Sigmoid colon (tissue), 4 donors: ENCODE measurements around the gene TARBP2.

ENCODE experiments used
- EP300 ChIP-seq, 4 donors: sonication (generic); formaldehyde crosslinking; IDR thresholded peaks; one replicate each; pipeline ENCODE4 v1.6.1; 2017; ENCODE audit warnings: antibody characterized with exemption in 4 of 4
- TF ChIP-seq, protein P1 (sequence below), 4 experiments: fragments of 450-650 bp in 3 of 4; fragments of 200-600 bp in 1 of 4; IDR thresholded peaks; one replicate each; pipeline ENCODE4 v1.5.1; 2016 to 2019; ENCODE audit warnings: antibody characterized with exemption in 4 of 4, mild to moderate bottlenecking in 3 of 4, moderate library complexity in 2 of 4

DNA sequence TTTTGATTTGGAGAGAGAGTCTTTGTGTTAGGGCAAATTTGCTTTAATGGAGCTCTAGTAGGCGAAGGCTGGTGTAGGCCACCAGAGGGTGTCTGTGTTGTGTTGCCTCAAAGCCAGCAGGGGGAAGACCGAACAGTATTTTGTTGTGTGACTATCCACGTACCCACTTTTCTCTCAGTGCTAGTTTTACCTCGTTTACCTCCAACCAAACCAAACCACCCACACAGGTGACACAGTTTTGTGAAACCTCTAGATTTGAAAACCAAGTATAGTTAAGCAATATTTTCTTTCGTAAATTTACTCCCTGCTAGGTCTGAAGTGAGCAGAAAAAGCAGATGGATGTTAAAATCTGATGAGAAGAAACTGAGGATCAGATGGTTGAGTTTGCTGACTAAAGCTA, 42.5 kb downstream of the TARBP2 start:
- TF ChIP-seq, protein P1, sequence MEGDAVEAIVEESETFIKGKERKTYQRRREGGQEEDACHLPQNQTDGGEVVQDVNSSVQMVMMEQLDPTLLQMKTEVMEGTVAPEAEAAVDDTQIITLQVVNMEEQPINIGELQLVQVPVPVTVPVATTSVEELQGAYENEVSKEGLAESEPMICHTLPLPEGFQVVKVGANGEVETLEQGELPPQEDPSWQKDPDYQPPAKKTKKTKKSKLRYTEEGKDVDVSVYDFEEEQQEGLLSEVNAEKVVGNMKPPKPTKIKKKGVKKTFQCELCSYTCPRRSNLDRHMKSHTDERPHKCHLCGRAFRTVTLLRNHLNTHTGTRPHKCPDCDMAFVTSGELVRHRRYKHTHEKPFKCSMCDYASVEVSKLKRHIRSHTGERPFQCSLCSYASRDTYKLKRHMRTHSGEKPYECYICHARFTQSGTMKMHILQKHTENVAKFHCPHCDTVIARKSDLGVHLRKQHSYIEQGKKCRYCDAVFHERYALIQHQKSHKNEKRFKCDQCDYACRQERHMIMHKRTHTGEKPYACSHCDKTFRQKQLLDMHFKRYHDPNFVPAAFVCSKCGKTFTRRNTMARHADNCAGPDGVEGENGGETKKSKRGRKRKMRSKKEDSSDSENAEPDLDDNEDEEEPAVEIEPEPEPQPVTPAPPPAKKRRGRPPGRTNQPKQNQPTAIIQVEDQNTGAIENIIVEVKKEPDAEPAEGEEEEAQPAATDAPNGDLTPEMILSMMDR (IDR thresholded peaks at IDR 0.05), result peak; percentile 81 to 98 (median 94)
- no peak for TF ChIP-seq EP300 (IDR thresholded peaks at IDR 0.05)
